ENCODE measurements around the gene MAN1B1. TPM values are rescaled to one million over a fixed set of nuclear protein-coding genes. Genes with fewer than 3 reads are reported as not detected.

MAN1B1 gene
- total RNA-seq, 1 experiment from 2014 or later = 50.9 TPM

DNA sequence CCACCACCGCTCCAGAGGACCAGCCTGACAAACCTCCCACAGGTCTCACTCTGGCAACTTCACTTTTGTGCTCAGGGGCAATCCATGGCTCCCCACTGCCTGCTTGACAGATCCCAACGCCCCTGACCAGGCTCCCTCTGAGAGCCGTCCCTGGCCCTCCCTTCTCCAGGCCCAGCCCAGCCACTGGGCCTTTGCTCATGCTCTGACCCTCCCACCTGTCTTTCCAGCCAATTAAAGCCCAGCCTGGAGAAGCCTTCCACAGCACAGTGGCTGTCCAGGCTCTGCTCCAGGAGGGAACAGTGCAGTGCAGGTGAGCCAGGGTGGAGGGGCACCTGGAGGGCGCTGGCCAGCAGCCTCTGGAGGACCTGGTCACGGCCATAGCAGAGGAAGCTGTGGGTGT, 36.2 kb upstream of the MAN1B1 start:
- Histone ChIP-seq H3K4me1 (ENCODE audit: control insufficient read depth in 1 of 2, insufficient read depth in 2 of 2, low read length in 2 of 2) (peaks cover 14 to 34% of the 10 kb centered on the region in 2 experiments), H2AFZ (ENCODE audit: low read depth, low read length, poor library complexity, severe bottlenecking) (no peak overlapping the region), H3K27me3 (ENCODE audit: insufficient read depth, low read length) (no peaks in the 10 kb centered on the region), H3K36me3 (ENCODE audit: control insufficient read depth in 1 of 2, insufficient read depth in 2 of 2, low read length in 2 of 2) (no peaks in the 10 kb centered on the region), H3K4me3 (replicated peaks in 1 of 2; ENCODE audit: low read depth in 1 of 2, low read length in 2 of 2) (no peak overlapping the region), H3K9ac (ENCODE audit: low read length) (no peak overlapping the region), H3K9me2 (ENCODE audit: insufficient read depth) (no peaks in the 10 kb centered on the region), H3K79me2 (ENCODE audit: insufficient read depth, low read length) (no peaks in the 10 kb centered on the region), H4K20me1 (ENCODE audit: insufficient read depth) (no peaks in the 10 kb centered on the region), H3K9me3 (ENCODE audit: control insufficient read depth in 1 of 2, insufficient read depth in 1 of 2, low read depth in 1 of 2, low read length in 2 of 2) (no peaks in the 10 kb centered on the region), H3K27ac (ENCODE audit: low read depth, low read length) (no peak overlapping the region), H3K4me2 (ENCODE audit: low read length) (no peak overlapping the region)
- ATAC-seq = no peak
- ChIA-PET RAD21 (ENCODE audit: low non-redundant PET in 1 of 2, low total read pairs in 2 of 2, uncharacterized antibody in 2 of 2, unreplicated experiment in 2 of 2) (no interaction called here), POLR2A (no interaction called here), CTCF (no interaction called here)
- no peak for DNase-seq (ENCODE audit: low read depth, low spot score)
- intact Hi-C loops (cut with micrococcal nuclease) = loop anchor here (1.0 kb wide), 1 partner anchor 14 kb away; no protein-coding TSS in a partner anchor
- TF ChIP-seq EZH2phosphoT487 (IDR thresholded peaks at IDR 0.05; ENCODE audit: borderline replicate concordance) = no peak
- no peak for TF ChIP-seq SP1 (IDR thresholded peaks at IDR 0.05; ENCODE audit: low read depth)
- no peak for TF ChIP-seq POLR2A (IDR thresholded peaks at IDR 0.05; ENCODE audit: borderline replicate concordance, extremely low read depth, insufficient read depth, insufficient read length)
- TF ChIP-seq, protein P1, sequence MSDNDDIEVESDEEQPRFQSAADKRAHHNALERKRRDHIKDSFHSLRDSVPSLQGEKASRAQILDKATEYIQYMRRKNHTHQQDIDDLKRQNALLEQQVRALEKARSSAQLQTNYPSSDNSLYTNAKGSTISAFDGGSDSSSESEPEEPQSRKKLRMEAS (IDR thresholded peaks at IDR 0.05) = no peak
- TF ChIP-seq EZH2 (IDR thresholded peaks at IDR 0.05) = no peak
- TF ChIP-seq, protein P2, sequence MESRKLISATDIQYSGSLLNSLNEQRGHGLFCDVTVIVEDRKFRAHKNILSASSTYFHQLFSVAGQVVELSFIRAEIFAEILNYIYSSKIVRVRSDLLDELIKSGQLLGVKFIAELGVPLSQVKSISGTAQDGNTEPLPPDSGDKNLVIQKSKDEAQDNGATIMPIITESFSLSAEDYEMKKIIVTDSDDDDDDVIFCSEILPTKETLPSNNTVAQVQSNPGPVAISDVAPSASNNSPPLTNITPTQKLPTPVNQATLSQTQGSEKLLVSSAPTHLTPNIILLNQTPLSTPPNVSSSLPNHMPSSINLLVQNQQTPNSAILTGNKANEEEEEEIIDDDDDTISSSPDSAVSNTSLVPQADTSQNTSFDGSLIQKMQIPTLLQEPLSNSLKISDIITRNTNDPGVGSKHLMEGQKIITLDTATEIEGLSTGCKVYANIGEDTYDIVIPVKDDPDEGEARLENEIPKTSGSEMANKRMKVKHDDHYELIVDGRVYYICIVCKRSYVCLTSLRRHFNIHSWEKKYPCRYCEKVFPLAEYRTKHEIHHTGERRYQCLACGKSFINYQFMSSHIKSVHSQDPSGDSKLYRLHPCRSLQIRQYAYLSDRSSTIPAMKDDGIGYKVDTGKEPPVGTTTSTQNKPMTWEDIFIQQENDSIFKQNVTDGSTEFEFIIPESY (IDR thresholded peaks at IDR 0.05; ENCODE audit: extremely low read depth, insufficient replicate concordance, low read length) = no peak
- no peak for TF ChIP-seq CEBPB (IDR thresholded peaks at IDR 0.05; ENCODE audit: low read depth)
- no peak for TF ChIP-seq ZFX (IDR thresholded peaks at IDR 0.05)
- TF ChIP-seq POLR2AphosphoS5 (IDR thresholded peaks at IDR 0.05; ENCODE audit: low read depth, low read length) = no peak
- TF ChIP-seq EGR1 (IDR thresholded peaks at IDR 0.05; ENCODE audit: low read depth) = no peak
- TF ChIP-seq JUND (IDR thresholded peaks at IDR 0.05) = no peak
- no peak for TF ChIP-seq ZNF274 (IDR thresholded peaks at IDR 0.05; ENCODE audit: low read depth, low read length)
- no peak for TF ChIP-seq CBX3 (IDR thresholded peaks at IDR 0.05; ENCODE audit: low read depth)
- TF ChIP-seq, protein P3, sequence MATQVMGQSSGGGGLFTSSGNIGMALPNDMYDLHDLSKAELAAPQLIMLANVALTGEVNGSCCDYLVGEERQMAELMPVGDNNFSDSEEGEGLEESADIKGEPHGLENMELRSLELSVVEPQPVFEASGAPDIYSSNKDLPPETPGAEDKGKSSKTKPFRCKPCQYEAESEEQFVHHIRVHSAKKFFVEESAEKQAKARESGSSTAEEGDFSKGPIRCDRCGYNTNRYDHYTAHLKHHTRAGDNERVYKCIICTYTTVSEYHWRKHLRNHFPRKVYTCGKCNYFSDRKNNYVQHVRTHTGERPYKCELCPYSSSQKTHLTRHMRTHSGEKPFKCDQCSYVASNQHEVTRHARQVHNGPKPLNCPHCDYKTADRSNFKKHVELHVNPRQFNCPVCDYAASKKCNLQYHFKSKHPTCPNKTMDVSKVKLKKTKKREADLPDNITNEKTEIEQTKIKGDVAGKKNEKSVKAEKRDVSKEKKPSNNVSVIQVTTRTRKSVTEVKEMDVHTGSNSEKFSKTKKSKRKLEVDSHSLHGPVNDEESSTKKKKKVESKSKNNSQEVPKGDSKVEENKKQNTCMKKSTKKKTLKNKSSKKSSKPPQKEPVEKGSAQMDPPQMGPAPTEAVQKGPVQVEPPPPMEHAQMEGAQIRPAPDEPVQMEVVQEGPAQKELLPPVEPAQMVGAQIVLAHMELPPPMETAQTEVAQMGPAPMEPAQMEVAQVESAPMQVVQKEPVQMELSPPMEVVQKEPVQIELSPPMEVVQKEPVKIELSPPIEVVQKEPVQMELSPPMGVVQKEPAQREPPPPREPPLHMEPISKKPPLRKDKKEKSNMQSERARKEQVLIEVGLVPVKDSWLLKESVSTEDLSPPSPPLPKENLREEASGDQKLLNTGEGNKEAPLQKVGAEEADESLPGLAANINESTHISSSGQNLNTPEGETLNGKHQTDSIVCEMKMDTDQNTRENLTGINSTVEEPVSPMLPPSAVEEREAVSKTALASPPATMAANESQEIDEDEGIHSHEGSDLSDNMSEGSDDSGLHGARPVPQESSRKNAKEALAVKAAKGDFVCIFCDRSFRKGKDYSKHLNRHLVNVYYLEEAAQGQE (IDR thresholded peaks at IDR 0.05; ENCODE audit: low read depth) = no peak
- no peak for TF ChIP-seq SIN3A (IDR thresholded peaks at IDR 0.05; ENCODE audit: low read depth)
- TF ChIP-seq ELF1 (IDR thresholded peaks at IDR 0.05; ENCODE audit: borderline replicate concordance, low read depth) = no peak
- TF ChIP-seq, protein P4, sequence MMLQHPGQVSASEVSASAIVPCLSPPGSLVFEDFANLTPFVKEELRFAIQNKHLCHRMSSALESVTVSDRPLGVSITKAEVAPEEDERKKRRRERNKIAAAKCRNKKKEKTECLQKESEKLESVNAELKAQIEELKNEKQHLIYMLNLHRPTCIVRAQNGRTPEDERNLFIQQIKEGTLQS (IDR thresholded peaks at IDR 0.05) = no peak
- no TSS peak for BruUV-seq (replicated peaks)

Measured in HCT116 (cell line).